HG03469 (cell line): Measurements from ENCODE around the gene LY9.
A peak's percentile ranks its signal among the peaks of the same experiment; 100 is the strongest.

Source experiments
- ATAC-seq: cut with Tn5 transposase; IDR thresholded peaks from one replicate; pipeline ENCODE4 v1.9.1; 2021; ENCODE audit warnings: mild to moderate bottlenecking, moderate library complexity, moderate number of reproducible peaks; ENCODE audit not compliant: unreplicated experiment

The LY9 gene

DNA sequence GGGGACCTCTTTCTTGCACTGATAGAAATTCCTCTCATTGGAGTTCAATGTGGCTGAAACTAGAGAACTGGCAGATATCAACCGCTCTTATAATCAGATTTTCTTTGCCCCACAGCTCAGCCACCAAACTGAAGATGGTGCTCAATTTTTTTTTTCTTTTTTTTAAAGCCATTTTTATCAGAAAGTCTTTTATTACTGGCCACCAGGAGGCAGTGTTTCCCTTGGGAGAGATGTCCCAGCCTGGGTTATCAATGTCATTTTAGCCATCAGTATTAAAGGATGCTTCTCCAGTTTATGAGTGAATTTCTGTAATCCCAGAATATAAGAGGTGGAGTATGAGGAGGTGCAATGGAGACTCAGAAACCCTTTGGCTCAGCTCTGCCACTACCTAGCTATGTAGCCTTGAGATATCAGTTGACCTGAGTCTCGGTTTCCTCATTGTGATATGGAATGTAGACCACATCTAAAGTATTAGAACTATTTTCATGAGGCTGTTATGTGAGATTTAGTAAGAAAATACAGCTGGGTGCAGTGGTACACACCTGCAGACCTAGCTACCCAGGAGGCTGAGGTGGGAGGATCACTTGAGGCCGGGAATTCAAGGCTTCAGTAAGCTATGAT, 39.1 kb downstream of the LY9 start:
- ATAC-seq = no peak

DNA sequence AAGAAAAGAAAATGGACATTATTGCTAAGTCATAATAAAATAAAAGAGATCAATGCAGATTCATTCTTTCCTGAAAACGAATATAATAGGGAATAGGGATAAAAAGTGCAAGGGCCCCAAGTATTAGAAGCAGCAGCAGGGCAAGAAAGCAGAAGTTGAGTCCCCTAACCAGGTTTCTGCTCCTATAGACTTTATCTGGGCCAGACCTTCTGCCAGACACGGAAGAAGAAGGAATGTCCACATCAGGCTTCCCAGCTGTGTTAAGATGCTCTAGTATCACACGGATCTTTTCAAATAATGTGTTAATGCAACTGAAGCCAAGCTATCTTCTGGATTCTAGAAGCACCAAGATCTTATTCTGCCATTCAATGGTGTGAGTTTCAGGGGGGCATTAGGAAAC, 39.8 kb downstream of the LY9 start:
- no peak for ATAC-seq

DNA sequence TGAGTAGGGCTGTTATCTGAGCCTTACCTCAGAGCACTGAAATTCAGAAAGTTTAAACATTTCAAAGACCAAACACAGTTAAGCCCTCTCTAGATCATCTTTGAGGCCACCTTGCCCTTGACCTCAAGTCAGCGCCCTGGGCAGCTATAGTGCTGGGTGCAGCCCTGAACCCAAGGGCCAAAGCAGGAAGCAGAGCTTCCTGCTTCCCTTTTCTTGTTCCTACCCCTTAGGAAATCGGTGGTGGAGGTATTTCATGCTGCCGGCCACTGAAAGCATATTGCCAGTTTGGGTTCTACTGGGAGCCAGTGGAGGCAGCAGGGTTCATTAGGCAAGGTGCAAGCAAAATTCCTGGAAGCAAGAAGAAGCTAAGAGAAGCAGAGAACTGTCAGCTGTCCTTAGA, 40.6 kb downstream of the LY9 start:
- no peak for ATAC-seq

DNA sequence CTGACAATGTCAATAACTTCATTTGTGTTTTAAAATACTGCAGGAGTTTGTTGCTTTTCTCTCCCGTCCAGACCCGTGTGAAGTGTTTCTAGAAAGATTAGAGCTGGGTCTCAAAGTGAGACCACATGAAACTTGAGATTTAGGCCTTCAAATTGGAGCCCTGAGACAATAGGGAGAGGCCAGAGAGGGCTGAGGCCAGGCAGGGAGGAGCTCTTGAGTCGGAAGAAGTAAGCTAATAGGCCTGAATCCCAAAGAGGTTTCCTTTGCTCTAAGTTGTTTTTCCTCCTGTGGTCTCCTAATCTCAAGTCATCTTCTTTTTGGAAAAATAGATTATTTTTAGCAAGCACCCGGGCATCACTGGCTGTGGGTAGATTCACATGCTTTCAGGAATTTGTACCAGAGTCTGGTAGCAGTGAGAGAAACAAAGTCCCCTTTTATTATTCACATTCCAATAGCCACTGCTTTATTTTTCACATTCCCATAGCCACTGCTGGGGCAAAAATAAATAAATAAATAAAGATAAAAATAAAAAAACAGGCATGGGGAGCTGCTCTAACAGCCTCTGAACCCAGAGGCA, 41.1 kb downstream of the LY9 start:
- no peak for ATAC-seq

DNA sequence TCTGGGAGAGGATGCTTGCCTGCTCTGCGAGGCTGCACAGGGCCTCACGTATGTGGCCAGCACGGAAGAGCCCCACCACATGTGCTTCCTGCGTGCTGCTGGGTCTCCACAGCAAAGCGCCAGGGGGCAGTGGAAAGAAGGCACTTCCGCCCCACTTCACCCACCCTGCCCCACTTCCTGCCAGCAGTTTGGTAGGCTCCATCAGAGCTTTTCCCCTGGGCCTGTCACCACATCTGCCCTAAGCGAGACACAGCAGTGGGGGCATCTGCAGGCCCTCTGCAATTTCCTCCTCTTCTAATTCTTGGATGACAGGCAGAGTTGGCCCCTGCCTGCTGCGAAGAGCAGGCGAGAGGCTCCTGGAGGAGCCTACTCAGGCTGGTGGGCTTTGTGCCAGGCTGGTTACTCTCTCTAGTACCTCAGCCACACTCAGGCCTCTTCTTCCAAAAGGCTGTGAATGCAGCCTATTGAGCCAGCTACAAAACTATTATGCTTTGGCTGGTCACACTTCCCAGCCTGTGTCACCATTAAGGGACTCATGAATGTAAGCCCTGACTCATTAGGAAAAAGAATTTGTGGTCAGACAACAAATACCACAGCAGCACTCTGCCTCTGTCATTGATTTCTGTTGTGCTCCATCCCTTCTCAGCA, 41.7 kb downstream of the LY9 start:
- peak; percentile 51 for ATAC-seq

DNA sequence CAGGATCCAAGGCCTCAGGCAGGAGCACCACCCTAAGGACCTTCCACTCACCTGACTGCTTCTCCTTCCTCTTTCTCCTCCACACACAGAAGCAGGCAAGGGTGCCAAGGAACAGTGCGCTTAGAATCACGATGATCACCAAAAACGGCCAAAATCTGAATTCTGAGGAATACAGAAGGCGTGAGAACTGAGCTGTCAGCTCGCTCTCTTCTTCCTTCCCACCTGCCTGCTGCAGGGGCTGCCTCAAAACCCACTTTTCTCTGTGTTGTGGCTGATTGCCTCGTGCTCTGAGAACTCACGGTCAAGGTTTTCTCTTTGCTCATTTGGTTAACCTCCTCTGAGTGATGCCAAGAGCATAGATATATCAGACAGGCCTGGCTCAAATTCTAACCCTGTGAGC, 42.9 kb downstream of the LY9 start:
- no peak for ATAC-seq

DNA sequence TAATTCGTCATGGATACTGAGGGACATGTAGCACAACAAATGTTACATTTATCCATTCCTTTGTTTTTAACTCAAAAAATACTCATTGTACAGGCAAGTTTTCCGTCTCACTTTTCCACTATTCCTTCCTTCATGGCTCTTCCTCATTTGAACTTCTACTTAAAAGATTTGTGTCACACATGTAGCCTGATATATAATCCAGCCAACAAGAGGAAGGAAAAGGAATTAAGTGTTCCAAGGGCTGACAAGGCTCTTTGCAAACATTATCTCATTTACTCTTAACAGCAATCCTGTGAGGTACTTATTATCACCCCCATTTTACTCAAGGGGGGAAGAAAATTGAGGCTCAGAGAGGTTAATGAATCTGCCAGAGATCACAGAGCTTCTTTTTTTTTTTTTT, 43.8 kb downstream of the LY9 start:
- no peak for ATAC-seq

DNA sequence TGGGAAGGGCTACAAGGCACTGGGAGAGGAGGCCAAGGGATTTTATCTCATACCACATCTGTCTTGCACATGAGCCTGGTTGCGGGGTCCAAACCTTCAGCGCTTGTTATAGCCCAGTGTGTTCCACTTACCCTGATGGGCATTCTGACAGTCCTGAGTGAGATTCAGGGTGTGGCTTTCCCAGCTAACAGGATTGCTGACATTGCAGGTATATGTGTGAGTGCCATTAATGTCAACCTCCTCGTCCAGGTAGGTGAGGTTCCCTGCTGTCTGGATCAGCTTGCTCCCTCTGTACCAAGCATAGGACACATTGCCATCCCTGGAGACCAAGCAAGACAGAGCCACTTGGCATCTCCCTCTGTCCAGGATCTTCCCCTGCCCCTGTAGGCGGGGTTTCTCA, 45.1 kb downstream of the LY9 start:
- no peak for ATAC-seq

DNA sequence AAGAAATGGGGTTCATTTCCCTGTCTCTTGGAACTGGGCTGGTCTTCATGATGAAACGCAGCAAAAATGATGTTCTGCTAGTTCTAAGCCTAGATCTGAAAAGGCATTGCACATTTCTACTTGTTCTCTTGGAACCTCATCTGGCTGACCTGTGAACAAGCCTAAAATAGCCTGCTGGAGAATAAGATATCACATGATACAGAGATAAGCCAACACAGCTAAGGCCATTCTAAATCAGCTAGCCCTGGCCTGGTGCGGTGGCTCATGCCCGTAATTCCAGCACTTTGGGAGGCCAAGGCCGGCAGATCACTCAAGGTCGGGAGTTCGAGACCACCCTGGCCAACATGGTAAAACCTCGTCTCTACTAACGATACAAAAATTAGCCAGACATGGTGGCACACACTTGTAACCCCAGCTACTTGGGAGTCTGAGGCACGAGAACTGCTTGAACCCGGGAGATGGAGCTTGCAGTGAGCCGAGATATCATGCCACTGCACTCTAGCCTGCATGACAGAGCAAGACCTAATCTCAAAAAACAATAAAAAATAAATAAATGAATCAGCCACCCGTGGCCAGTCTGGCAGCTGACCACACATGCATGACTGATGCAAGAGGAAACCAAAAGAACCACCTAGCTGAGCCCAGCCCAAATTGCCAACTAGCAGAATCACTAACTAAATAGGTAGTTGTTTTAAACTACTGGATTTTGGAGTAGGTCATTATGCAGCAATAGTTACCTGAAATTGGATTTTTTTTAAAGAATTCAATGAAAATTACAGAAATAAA, 48.7 kb downstream of the LY9 start:
- no peak for ATAC-seq

DNA sequence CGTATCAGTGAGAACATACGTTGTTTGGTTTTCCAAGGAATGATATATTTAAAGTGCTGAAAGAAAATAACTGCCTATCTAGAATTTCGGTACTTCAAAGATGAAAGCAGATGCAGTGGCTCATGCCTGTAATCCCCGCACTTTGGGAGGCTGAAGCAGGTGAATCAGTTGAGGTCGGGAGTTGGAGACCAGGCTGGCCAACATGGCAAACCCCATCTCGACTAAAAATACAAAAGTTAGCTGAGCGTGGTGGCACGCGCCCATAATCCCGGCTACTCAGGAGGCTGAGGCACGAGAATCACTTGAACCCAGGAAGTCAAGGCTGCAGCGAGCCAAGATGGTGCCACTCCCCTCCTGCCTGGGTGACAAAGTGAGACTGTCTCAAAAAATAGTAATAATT, 50.3 kb downstream of the LY9 start:
- no peak for ATAC-seq

DNA sequence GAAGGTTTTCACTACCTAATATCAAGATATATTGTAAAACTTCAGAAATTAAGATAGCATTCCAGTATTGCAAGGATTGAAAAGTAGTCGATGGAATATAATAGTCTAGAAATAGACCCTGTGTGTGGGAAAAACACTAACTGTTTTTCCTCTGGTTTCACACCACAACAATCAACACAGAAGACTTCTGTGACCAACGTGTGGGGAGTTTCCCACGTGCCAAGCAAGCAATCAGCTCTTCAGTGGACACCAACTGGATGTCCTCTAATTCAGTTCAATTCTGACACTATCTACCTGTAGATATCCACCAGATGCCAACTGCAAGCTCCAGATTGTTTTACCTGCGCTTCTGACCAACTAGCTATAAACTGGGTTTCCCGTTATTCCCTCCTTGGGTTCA, 54.6 kb downstream of the LY9 start:
- no peak for ATAC-seq

DNA sequence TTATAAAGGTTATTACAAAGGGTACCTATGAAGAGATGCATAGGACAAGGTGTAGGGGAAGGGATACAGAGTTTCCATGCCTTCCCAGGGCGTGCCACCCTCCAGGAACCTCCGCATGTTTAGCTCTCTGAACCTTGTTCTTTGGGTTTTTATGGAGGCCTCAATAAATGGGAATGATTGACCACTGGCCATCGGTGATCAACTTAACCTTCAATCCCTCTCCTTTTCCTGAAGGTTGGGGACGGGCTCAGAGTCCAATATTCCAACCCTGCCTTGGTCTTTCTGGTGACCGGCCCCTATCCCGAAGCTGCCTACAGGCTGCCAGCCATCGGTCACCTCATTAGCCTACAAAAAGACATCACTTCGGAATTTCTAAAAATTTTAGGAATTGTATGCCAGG, 55.0 kb downstream of the LY9 start:
- ATAC-seq = no peak

DNA sequence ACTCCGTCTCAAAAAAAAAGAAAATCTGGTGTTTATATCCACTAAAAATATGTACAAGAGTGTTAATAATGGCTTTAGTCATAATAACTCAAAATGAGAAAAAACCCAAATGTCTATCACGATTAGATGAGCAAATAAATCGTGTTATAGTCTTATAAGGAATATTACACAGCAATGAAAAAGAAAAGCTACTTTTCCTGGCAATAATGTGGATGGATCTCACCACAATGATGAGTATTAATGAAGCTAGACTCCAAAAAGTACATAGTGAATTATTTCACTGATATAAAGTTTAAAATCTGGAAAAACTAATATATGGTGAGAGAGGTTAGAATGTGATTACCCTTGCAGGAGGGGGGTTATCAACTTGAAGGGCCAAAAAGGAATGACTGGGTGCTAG, 57.0 kb downstream of the LY9 start:
- no peak for ATAC-seq

DNA sequence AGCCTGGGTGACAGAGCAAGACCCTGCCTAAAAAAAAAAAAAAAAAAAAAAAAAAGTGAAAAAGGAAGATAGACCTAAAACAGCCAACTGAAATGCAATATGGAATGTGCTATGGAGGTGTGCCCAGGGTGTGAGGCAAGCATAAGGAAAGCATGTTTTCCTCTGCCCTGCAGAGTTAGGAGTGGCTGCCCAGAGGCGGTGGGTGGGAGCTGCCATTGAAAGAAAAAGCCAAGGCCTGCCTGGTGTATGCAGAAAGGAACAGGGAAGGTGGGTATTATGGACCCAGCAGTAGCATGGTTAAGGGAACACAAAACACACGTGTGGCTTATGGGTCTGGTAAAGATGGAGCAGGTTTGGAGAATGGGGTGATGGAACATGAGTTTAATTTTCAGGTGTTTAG, 57.8 kb downstream of the LY9 start:
- no peak for ATAC-seq

DNA sequence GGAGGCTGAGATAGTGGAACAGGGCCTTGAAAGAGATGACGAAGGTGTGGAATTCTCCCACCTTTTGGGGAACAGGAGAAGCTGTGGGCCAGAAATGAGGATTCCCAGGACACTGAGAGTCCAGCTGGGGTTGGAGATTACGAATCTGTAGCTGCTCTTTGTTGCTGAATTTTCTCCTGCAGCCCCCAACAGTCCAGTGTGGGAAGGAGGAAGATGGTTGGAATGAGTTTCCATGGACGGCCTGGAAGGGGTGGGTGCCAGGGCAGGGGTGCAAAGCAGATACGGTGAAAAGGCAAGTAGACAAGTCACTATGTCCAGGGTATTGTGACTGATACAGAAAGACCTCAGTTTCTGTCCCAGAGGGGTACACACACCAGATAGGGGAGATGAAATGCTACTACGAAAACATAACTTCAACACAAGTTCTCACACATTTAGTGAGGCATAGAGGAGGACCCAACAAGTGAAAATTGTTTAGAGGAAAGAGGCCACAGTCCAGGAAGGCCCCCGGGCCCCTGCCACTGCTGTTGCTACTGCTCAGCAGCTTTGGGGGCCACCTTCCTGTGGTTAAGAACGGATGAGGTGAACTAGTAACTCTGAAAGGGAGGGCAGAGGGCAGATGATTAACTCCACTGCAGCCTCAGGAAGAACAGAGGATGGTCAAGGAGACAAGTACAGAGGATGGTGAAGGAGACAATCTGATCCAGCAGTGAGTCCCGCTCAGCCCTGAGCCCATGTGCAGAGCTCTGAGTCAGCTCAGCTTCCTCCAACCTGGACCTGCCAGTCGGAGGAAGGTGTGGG, 59.4 kb downstream of the LY9 start:
- ATAC-seq = no peak

DNA sequence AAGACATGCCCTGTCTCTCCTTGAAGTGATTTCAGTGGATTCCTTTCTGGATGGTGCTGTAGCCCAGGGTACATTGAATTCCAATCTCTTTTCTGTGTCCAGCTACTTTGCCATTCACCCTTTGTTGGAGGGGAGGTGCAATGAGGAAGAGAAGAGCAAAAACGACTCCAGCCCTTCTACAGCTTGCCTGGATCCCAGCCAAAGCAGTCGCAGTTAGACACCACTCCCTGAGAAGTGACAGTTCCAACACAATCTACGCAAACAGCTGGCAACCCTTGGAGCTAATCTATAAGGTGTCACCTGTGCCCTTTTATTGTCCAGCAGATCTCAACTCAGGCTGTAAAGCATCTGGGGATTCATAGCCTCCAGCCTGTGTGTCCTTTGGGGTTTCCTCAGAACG, 62.1 kb downstream of the LY9 start:
- ATAC-seq = no peak

DNA sequence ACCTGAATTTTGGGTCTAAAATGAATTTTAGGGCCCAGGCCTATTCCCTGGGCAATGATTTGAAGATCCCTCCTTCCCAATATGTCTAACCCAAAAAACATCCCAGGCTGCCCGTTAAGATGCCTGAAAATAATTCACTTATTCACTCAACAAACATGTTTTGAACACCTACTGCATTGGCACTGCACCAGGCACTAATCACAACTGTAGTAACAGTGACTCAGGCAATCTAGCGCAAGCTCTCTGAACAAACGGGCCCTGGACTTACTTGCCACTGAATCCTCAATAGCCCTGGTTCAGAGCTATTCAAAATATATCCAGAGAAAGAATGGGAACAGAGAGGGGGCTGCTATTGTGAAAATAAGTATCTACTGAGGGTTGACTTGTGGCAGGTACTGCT, 62.5 kb downstream of the LY9 start:
- ATAC-seq = no peak

DNA sequence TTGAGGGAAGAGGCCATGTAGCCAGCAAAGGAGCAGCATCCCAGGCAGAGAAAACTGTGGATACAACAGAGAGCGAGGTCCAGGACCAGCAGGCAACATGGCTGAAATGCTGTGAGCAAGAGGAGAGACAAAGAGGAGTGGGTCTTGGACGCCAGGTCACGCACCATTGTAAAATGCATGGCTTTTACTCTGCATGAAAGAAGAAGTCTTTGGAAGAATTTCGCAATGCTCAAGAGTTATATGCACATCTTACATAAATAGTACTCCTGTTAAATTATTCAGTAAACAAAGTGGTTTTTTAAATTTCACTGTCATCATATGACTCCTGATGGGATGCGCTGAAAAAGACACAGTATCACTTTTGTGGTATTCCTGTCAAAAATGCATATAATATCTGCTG, 63.2 kb downstream of the LY9 start:
- ATAC-seq = no peak

DNA sequence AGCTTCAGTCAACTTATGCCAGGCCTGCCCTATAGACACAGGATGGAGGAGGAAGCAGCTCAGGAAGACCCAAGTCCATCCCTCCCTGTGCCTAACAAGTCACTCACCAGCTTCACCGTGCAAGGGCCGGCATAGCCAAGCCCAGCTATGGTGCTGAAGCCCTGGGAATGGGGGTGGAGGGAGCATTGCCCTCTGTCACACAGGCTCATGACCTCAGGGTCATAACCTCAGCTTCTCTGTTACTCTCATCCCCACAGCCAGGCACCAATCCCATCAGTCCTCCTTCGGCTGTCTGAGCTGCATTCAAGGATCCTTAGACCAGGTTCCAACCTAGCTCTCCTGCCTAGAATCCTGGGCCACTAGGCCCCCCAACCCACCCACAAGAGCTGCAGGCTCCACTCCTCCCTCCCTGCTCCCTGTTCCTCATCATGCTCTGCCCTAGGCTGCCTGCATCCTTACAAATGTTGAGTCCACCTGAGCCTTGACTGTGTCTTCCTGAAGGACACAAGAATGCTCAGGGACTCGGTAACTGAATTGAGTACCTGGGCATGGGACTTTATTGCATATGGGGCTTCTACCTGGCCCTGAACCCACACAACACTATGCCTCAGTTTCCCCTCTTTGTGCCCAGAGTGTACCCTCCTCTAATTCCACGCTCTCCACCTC, 65.0 kb downstream of the LY9 start:
- no peak for ATAC-seq

DNA sequence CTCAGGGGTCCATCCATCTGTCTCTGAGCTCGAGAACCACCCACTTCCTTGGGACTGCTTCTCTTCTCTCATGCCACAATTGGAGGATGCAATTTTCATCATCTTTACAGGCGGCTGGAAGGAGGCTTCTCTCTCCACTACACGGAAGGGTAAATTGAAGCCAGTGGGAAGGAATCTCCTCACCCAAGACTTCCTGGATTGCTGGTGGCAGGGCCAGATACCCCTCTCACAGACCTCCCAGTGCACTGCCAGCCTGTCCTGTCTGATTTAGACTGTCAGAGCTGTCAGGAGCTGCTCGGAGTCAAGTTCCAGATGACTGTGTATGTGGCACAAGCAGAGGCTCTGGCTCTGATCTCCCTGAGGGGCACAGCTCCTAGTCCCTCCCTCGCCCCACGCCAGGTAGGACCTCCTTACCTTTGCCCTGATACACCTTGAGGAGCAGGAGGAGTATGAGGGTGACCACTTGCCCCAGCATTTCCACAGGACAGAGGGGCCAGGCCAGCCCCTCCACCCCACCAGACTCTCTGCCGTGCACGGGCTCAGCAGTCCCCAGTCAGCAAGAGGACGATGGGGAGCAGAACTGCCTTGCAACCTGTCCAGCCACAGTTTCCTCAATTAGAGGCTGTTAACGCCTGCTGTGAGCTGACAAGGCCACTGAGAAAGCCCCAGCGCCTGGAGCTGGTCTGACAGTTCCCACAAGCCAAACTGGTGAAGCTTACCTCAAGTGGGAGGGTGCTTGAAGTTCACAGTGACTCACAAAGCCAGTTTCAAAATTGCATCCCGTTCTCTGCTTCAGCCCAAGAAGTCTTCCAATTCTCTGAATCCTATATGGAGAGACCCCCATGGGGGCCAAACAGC, 66.5 kb downstream of the LY9 start, which contains the start of gene CD244:
TSS of gene CD244 (minus strand) at position 685 of the 858 bp plus-strand sequence. CDS start at position 475, 210 bp downstream.
- peak; percentile 78 for ATAC-seq
